Activated CD8-positive, alpha-beta memory T cell treated with anti-CD3 and anti-CD28 coated beads for 36 hours (primary cell): ENCODE results near the gene MRPL34. TPM values are rescaled to one million over a fixed set of nuclear protein-coding genes. Genes with fewer than 3 reads are reported as not detected.

Experiments used
- CTCF ChIA-PET: fragments of 350-600 bp; sonication (Branson Sonifier 250); formaldehyde crosslinking; loops from one replicate; lab custom pipeline; 2021; ENCODE audit warnings: antibody characterized with exemption; lab: Charles Lee
- POLR2A ChIA-PET: fragments of 350-600 bp; sonication (Branson Sonifier 250); formaldehyde crosslinking; loops from one replicate; lab custom pipeline; 2021; ENCODE audit warnings: antibody characterized with exemption; lab: Charles Lee
- total RNA-seq, 2 experiments: library from RNA; stranded (reverse); gene quantifications; one replicate each; pipeline ENCODE4 v1.2.3, GENCODE V29; 2021

Gene MRPL34
- total RNA-seq, 2 experiments from 2014 or later = 126 to 132 TPM

- ChIA-PET POLR2A (no interaction called here), CTCF (interaction anchor here (0.5 to 1.5 kb wide), 4 partner anchors 11 to 75 kb away, joined by 3 to 6 read pairs (median 4); no protein-coding TSS in a partner anchor)
These were observed 40.5 kb downstream of the MRPL34 start for GRCh38 chr19:17346109-17346671.

- ChIA-PET POLR2A (no interaction called here), CTCF (interaction anchor here (1.0 to 1.4 kb wide), 2 partner anchors 39 to 43 kb away, joined by 3 to 8 read pairs; no protein-coding TSS in a partner anchor)
These were observed 41.7 kb downstream of the MRPL34 start for GRCh38 chr19:17347361-17347760.

- ChIA-PET POLR2A (no interaction called here), CTCF (interaction anchor here (0.7 to 1.4 kb wide), 2 partner anchors 38 to 1049 kb away, joined by 3 to 8 read pairs; no protein-coding TSS in a partner anchor)
These were observed 42.2 kb downstream of the MRPL34 start for GRCh38 chr19:17347877-17348276.

- POLR2A ChIA-PET = no interaction called here
These were observed 43.0 kb downstream of the MRPL34 start for GRCh38 chr19:17348700-17349099.

GRCh38 chr19:17351815-17352435 is 46.3 kb downstream of the MRPL34 start:
- CTCF ChIA-PET = no interaction called here

More at GRCh38 chr19:17348700-17349099, 43.0 kb downstream of the MRPL34 start:
- CTCF ChIA-PET = interaction anchor here (1.2 kb wide), 1 partner anchor 37 kb away, joined by 3 read pairs; no protein-coding TSS in a partner anchor

GRCh38 chr19:17352608-17353280 is 47.1 kb downstream of the MRPL34 start:
- POLR2A ChIA-PET = no interaction called here
- CTCF ChIA-PET = no interaction called here

More at GRCh38 chr19:17351815-17352435, 46.3 kb downstream of the MRPL34 start:
- POLR2A ChIA-PET = no interaction called here

- CTCF ChIA-PET = no interaction called here
These were observed 47.7 kb downstream of the MRPL34 start for GRCh38 chr19:17353386-17353785.

More at GRCh38 chr19:17353386-17353785, 47.7 kb downstream of the MRPL34 start:
- POLR2A ChIA-PET = no interaction called here

Other genes with a start within 250 kb of the MRPL34 start
- 10 to 100 TPM; 33.8 TPM for gene HAUS8, start 230.4 kb upstream of the MRPL34 start, total RNA-seq
- 100 to 1,000 TPM; 100 to 105 TPM for gene MYO9B, start 230.1 kb upstream of the MRPL34 start, total RNA-seq
- gene USE1, start 90.5 kb upstream of the MRPL34 start, total RNA-seq = 10 to 100 TPM; 25.7 to 26.4 TPM
- 10 to 100 TPM; 20.4 to 22.9 TPM for gene OCEL1, start 79.6 kb upstream of the MRPL34 start, total RNA-seq
- 10 to 100 TPM in 1 of 2 experiments, 1 to 10 TPM in 1; 9.7 to 10.3 TPM for gene NR2F6, start 60.0 kb upstream of the MRPL34 start, total RNA-seq
- gene USHBP1, start 41.1 kb upstream of the MRPL34 start, total RNA-seq = under 1 TPM in 1 of 2 experiments, not detected in 1; 0.06 TPM
- 100 to 1,000 TPM; 129 to 131 TPM for gene BABAM1, start 38.4 kb upstream of the MRPL34 start, total RNA-seq
- gene ANKLE1, start 24.0 kb upstream of the MRPL34 start, total RNA-seq = 10 to 100 TPM; 20.6 to 21.0 TPM
- gene ABHD8, start 2.4 kb upstream of the MRPL34 start, total RNA-seq = 1 to 10 TPM; 4.9 to 5.6 TPM
- gene DDA1, start 3.7 kb downstream of the MRPL34 start, total RNA-seq = 10 to 100 TPM; 44.1 to 45.9 TPM
- gene ANO8, start 29.0 kb downstream of the MRPL34 start, total RNA-seq = 1 to 10 TPM; 3.2 TPM
- 10 to 100 TPM; 55.8 to 56.8 TPM for gene GTPBP3, start 31.7 kb downstream of the MRPL34 start, total RNA-seq
- gene PLVAP, start 71.5 kb downstream of the MRPL34 start, total RNA-seq = not detected
- gene CCDC194, start 88.3 kb downstream of the MRPL34 start, total RNA-seq = 1 to 10 TPM; 1.3 to 1.4 TPM
- 100 to 1,000 TPM; 121 to 126 TPM for gene BST2, start 99.8 kb downstream of the MRPL34 start, total RNA-seq
- gene MVB12A, start 114.2 kb downstream of the MRPL34 start, total RNA-seq = 10 to 100 TPM; 36.1 to 38.2 TPM
- not detected for gene TMEM221, start 142.8 kb downstream of the MRPL34 start, total RNA-seq
- gene NXNL1, start 155.1 kb downstream of the MRPL34 start, total RNA-seq = not detected
- gene SLC27A1, start 164.7 kb downstream of the MRPL34 start, total RNA-seq = 1 to 10 TPM; 2.5 to 3.2 TPM
- gene PGLS, start 205.8 kb downstream of the MRPL34 start, total RNA-seq = 10 to 100 TPM; 57.9 to 61.9 TPM
- 100 to 1,000 TPM in 1 of 2 experiments, 10 to 100 TPM in 1; 97.2 to 100 TPM for gene COLGALT1, start 249.8 kb downstream of the MRPL34 start, total RNA-seq